Lung (tissue), 12 donors: ENCODE data around the gene AGER. TPM values are rescaled to one million over a fixed set of nuclear protein-coding genes. Genes with fewer than 3 reads are reported as not detected.
A peak's percentile ranks its signal among the peaks of the same experiment; 100 is the strongest.

Source experiments
- ATAC-seq: fragments of 200-7000 bp; cut with Tn5 transposase; one replicate; pipeline ENCODE4 v1.9.1; 2020; ENCODE audit warnings: moderate number of reproducible peaks; ENCODE audit not compliant: insufficient read depth, low FRiP score
- DNase-seq, 3 donors: peaks; one replicate each; pipeline ENCODE4 v3.0.0-alpha.2; 2013 to 2017
- H3K27ac ChIP-seq, 2 donors: one replicate each; pipeline ENCODE4 v1.5.1; 2013; ENCODE audit warnings: mild to moderate bottlenecking in 2 of 2, moderate library complexity in 2 of 2, control low read depth in 1 of 2, inconsistent platforms in 1 of 2, low read depth in 1 of 2, low read length in 1 of 2
- H3K27me3 ChIP-seq, 3 donors: one replicate each; pipeline ENCODE4 v1.5.1; 2013; ENCODE audit warnings: low read length in 2 of 3; ENCODE audit not compliant: control insufficient read depth in 3 of 3, insufficient read depth in 3 of 3
- H3K36me3 ChIP-seq, 4 donors: one replicate each; pipeline ENCODE4 v1.5.1; 2013; ENCODE audit warnings: low read length in 4 of 4, mild to moderate bottlenecking in 1 of 4, moderate library complexity in 1 of 4; ENCODE audit not compliant: control insufficient read depth in 4 of 4, insufficient read depth in 4 of 4
- H3K4me1 ChIP-seq, 5 donors: one replicate each; pipeline ENCODE4 v1.5.1; 2013; ENCODE audit warnings: low read length in 5 of 5, mild to moderate bottlenecking in 2 of 5, moderate library complexity in 1 of 5; ENCODE audit not compliant: control insufficient read depth in 5 of 5, insufficient read depth in 5 of 5
- H3K4me3 ChIP-seq: one replicate; pipeline ENCODE4 v1.5.1; 2013; ENCODE audit warnings: mild to moderate bottlenecking, control low read depth, moderate library complexity
- H3K9ac ChIP-seq, 2 donors: one replicate each; pipeline ENCODE4 v1.5.1; 2013; ENCODE audit warnings: low read length in 2 of 2, control low read depth in 1 of 2; ENCODE audit not compliant: insufficient read depth in 1 of 2
- H3K9me3 ChIP-seq, 4 donors: one replicate each; pipeline ENCODE4 v1.5.1; 2013; ENCODE audit warnings: low read length in 3 of 4, mild to moderate bottlenecking in 1 of 4, moderate library complexity in 1 of 4; ENCODE audit not compliant: control insufficient read depth in 4 of 4, insufficient read depth in 3 of 4
- WGBS, 2 donors: extraction: QIAGEN DNeasy Blood & Tissue Kit; methylation state at CpG; one replicate each; pipeline ENCODE4 v1.1.7; 2013; 5-methylcytosine and 5-hydroxymethylcytosine counted together
- polyA plus RNA-seq, 2 donors: library from polyadenylated mRNA; stranded (reverse); fragments of 200-250 nt; gene quantifications; one replicate each; pipeline ENCODE4 v1.2.1, GENCODE V29; 2013
- total RNA-seq, 2 donors: library from RNA; depleted of rRNA in 1 of 2; stranded (reverse); fragments of >200 nt in 1 of 2; gene quantifications; one replicate each; pipeline ENCODE4 v1.2.1, GENCODE V29; 2014 to 2021
- TF ChIP-seq, protein P1 (sequence below): IDR thresholded peaks from 2 replicates; pipeline ENCODE4 v1.5.1; 2012; ENCODE audit warnings: mild to moderate bottlenecking; ENCODE audit errors: control extremely low read depth, extremely low read depth
- donor health status: control.
- donor health status: control.
- donor health status: Bipolar disorder and iron deficiency.
- donor health status: healthy.
- donor health status: DM: yes; HTN: yes; CAD: no.

The AGER gene
- total and polyA plus RNA-seq, 4 donors, result 178 to 1,487 (median 347) TPM

GRCh38 chr6:32198866-32199265, 14.8 kb upstream of the AGER start:
- peaks cover 0 to 19% (median 5%) of the 10 kb centered on the region in 5 donors for H3K4me1 ChIP-seq
- ATAC-seq, result no peak
- H3K4me3 ChIP-seq, result no peak overlapping the region
- H3K27me3 ChIP-seq, result no peaks in the 10 kb centered on the region
- no peak overlapping the region for H3K9ac ChIP-seq
- TF ChIP-seq, protein P1, sequence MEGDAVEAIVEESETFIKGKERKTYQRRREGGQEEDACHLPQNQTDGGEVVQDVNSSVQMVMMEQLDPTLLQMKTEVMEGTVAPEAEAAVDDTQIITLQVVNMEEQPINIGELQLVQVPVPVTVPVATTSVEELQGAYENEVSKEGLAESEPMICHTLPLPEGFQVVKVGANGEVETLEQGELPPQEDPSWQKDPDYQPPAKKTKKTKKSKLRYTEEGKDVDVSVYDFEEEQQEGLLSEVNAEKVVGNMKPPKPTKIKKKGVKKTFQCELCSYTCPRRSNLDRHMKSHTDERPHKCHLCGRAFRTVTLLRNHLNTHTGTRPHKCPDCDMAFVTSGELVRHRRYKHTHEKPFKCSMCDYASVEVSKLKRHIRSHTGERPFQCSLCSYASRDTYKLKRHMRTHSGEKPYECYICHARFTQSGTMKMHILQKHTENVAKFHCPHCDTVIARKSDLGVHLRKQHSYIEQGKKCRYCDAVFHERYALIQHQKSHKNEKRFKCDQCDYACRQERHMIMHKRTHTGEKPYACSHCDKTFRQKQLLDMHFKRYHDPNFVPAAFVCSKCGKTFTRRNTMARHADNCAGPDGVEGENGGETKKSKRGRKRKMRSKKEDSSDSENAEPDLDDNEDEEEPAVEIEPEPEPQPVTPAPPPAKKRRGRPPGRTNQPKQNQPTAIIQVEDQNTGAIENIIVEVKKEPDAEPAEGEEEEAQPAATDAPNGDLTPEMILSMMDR, result no peak
- H3K9me3 ChIP-seq, result peaks cover 0 to 2% (median 0%) of the 10 kb centered on the region in 4 donors
- peaks cover 0 to 4% (median 0%) of the 10 kb centered on the region in 4 donors for H3K36me3 ChIP-seq
- no peak overlapping the region for H3K27ac ChIP-seq
- 89 to 91% methylated on average over 17 of the region's 17 CpGs for WGBS, 2 donors
- DNase-seq, result no peak

GRCh38 chr6:32198345-32198696, 14.3 kb upstream of the AGER start:
- DNase-seq (no peak), ATAC-seq (no peak)
- Histone ChIP-seq H3K27me3 (no peaks in the 10 kb centered on the region), H3K9me3 (peaks cover 0 to 2% (median 0%) of the 10 kb centered on the region in 4 donors), H3K4me3 (no peak overlapping the region), H3K36me3 (peaks cover 0 to under 1% (median 0%) of the 10 kb centered on the region in 4 donors), H3K9ac (no peak overlapping the region), H3K27ac (no peak overlapping the region), H3K4me1 (peaks cover 0 to 19% (median 5%) of the 10 kb centered on the region in 5 donors)
- 86 to 88% methylated on average over 3 of the region's 3 CpGs for WGBS, 2 donors
- TF ChIP-seq, protein P1, result no peak

GRCh38 chr6:32196682-32197616, 12.9 kb upstream of the AGER start:
- WGBS, 2 donors, result 30 to 36% methylated on average over 28 of the region's 28 CpGs
- H3K27ac ChIP-seq, result peak overlapping the region; percentile 99 to 100
- H3K36me3 ChIP-seq, result no peaks in the 10 kb centered on the region
- TF ChIP-seq, protein P1, result no peak
- DNase-seq, result peak; percentile 54 to 67 (median 56)
- H3K9ac ChIP-seq, result peak overlapping the region; percentile 94 to 99
- no peaks in the 10 kb centered on the region for H3K27me3 ChIP-seq
- H3K4me3 ChIP-seq, result peak overlapping the region; percentile 43
- ATAC-seq, result no peak
- peaks cover 0 to 2% (median 0%) of the 10 kb centered on the region in 4 donors for H3K9me3 ChIP-seq
- peaks cover 0 to 29% (median 10%) of the 10 kb centered on the region in 5 donors for H3K4me1 ChIP-seq
